Lower leg skin (tissue), 3 donors: ENCODE results near the gene TOR4A.

ENCODE experiments used
- POLR2A ChIP-seq, 2 donors: fragments of 450-650 bp; IDR thresholded peaks; one replicate each; pipeline ENCODE4 v1.6.1; 2016 to 2017; ENCODE audit warnings: antibody characterized with exemption in 2 of 2, mild to moderate bottlenecking in 1 of 2, moderate library complexity in 1 of 2
- TF ChIP-seq, protein P1 (sequence below), 3 donors: fragments of 450-650 bp; IDR thresholded peaks; one replicate each; pipeline ENCODE4 v1.5.1; 2016; ENCODE audit warnings: antibody characterized with exemption in 3 of 3, mild to moderate bottlenecking in 3 of 3, moderate library complexity in 2 of 3

DNA sequence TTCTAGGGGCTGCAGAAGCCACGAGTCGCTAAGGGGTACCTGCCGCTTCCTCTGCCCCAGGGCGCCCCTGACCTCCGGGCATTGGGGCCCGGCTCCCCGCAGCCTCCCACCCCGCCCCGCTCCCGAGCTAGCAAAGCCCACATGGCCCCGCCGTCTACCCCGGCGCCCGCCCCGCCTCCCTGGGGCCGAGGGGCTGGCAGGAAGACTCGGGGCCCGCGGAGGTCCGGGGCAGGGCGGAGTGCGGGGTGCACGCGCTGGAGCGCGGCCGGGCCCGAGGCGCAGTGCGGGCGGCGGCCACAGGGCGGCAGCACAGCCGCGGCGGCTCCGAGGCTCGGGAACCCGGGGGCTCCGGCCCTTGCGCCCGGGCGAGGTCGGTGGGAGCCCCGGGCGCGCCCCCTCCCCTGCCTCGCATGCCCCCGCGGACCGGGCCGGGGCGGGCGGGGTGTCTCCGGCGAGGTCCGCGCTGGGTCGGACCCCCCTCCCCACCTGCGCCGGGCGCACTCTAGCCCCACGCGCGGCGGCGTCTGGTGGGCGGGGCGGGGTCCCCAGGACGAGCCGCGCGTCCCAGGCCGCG, 17.8 kb downstream of the TOR4A start:
- TF ChIP-seq, protein P1, sequence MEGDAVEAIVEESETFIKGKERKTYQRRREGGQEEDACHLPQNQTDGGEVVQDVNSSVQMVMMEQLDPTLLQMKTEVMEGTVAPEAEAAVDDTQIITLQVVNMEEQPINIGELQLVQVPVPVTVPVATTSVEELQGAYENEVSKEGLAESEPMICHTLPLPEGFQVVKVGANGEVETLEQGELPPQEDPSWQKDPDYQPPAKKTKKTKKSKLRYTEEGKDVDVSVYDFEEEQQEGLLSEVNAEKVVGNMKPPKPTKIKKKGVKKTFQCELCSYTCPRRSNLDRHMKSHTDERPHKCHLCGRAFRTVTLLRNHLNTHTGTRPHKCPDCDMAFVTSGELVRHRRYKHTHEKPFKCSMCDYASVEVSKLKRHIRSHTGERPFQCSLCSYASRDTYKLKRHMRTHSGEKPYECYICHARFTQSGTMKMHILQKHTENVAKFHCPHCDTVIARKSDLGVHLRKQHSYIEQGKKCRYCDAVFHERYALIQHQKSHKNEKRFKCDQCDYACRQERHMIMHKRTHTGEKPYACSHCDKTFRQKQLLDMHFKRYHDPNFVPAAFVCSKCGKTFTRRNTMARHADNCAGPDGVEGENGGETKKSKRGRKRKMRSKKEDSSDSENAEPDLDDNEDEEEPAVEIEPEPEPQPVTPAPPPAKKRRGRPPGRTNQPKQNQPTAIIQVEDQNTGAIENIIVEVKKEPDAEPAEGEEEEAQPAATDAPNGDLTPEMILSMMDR (IDR thresholded peaks at IDR 0.05), result no peak
- TF ChIP-seq POLR2A (IDR thresholded peaks at IDR 0.05), result no peak
